Fibroblast of lung (primary cell): Measurements from ENCODE around the gene RFFL. TPM values are rescaled to one million over a fixed set of nuclear protein-coding genes. Genes with fewer than 3 reads are reported as not detected.
A peak's percentile ranks its signal among the peaks of the same experiment; 100 is the strongest.

Experiments
- DNase-seq, 2 donors: peaks; one replicate each; pipeline versions ENCODE4 v3.0.0 to v3.0.0-alpha.2; 2010; ENCODE audit warnings: low read depth in 2 of 2
- H2AFZ ChIP-seq: 2 replicates; pipeline ENCODE4 v1.5.1; 2012; ENCODE audit warnings: low read length, control low read depth, inconsistent platforms
- H3K27ac ChIP-seq: 2 replicates; pipeline ENCODE4 v1.5.1; 2011; ENCODE audit warnings: low read length, control low read depth; ENCODE audit not compliant: insufficient read depth
- H3K27me3 ChIP-seq: 2 replicates; pipeline ENCODE4 v1.5.1; 2011; ENCODE audit warnings: mild to moderate bottlenecking, low read length; ENCODE audit not compliant: control insufficient read depth, insufficient read depth
- H3K36me3 ChIP-seq: 2 replicates; pipeline ENCODE4 v1.5.1; 2011; ENCODE audit warnings: low read length; ENCODE audit not compliant: control insufficient read depth, insufficient read depth
- H3K4me1 ChIP-seq: 2 replicates; pipeline ENCODE4 v1.5.1; 2011; ENCODE audit warnings: low read length; ENCODE audit not compliant: control insufficient read depth, insufficient read depth; ENCODE audit errors: extremely low read depth
- H3K4me2 ChIP-seq: 2 replicates; pipeline ENCODE4 v1.5.1; 2011; ENCODE audit warnings: low read length, control low read depth; ENCODE audit not compliant: insufficient read depth; ENCODE audit errors: extremely low read depth
- H3K4me3 ChIP-seq, 4 experiments: fragments of 200-600 bp in 1 of 4; sonication (generic) in 1 of 4; replicated peaks in 1 of 4; 2 replicates each; pipeline ENCODE4 v1.5.1; 2011 to 2016; ENCODE audit warnings: low read length in 4 of 4, low read depth in 3 of 4, mild to moderate bottlenecking in 3 of 4, control low read depth in 2 of 4, inconsistent platforms in 1 of 4, mixed read lengths in 1 of 4; ENCODE audit not compliant: insufficient read depth in 1 of 4; ENCODE audit errors: control extremely low read depth in 1 of 4
- H3K79me2 ChIP-seq: 2 replicates; pipeline ENCODE4 v1.5.1; 2012; ENCODE audit warnings: mild to moderate bottlenecking, low read length, inconsistent platforms; ENCODE audit not compliant: control insufficient read depth, insufficient read depth
- H3K9ac ChIP-seq: 2 replicates; pipeline ENCODE4 v1.5.1; 2011; ENCODE audit warnings: mild to moderate bottlenecking, low read length, control low read depth; ENCODE audit not compliant: insufficient read depth
- H3K9me3 ChIP-seq: 2 replicates; pipeline ENCODE4 v1.5.1; 2012; ENCODE audit warnings: low read depth, low read length; ENCODE audit not compliant: control insufficient read depth, insufficient read depth
- H4K20me1 ChIP-seq: 2 replicates; pipeline ENCODE4 v1.5.1; 2011; ENCODE audit warnings: low read length; ENCODE audit not compliant: control insufficient read depth, insufficient read depth; ENCODE audit errors: extremely low read depth
- CTCF ChIP-seq, 2 donors: IDR thresholded peaks in 1 of 2; conservative IDR thresholded peaks in 1 of 2; 1 replicate in 1 of 2; 2 replicates in 1 of 2; pipeline ENCODE4 v1.5.1; 2011 to 2012; ENCODE audit warnings: low read length in 2 of 2, control low read depth in 1 of 2, inconsistent platforms in 1 of 2, low read depth in 1 of 2, mild to moderate bottlenecking in 1 of 2
- EZH2 ChIP-seq: IDR thresholded peaks from 2 replicates; pipeline ENCODE4 v1.5.1; 2012; ENCODE audit warnings: low read length, control low read depth, mild to moderate bottlenecking; ENCODE audit errors: missing control alignments
- polyA plus RNA-seq, 2 donors: library from polyadenylated mRNA; depleted of rRNA in 1 of 2; stranded (reverse) in 1 of 2; unstranded in 1 of 2; fragments of >200 nt; gene quantifications; 2 replicates each; pipeline ENCODE4 v1.2.1, GENCODE V29; 2011 to 2012; ENCODE audit warnings: missing spikeins in 1 of 2
- total RNA-seq: library from RNA; depleted of rRNA; stranded (reverse); fragments of >200 nt; gene quantifications from 2 replicates; pipeline ENCODE4 v1.2.1, GENCODE V29; 2014

Gene RFFL
- total and polyA plus RNA-seq, 2 donors (not counting 1 experiment from before 2014, with no cell fraction given): 10.1 to 15.9 TPM

- Histone ChIP-seq H3K27ac (no peak overlapping the region), H3K79me2 (no peaks in the 10 kb centered on the region), H3K9me3 (no peaks in the 10 kb centered on the region), H3K27me3 (no peaks in the 10 kb centered on the region), H3K36me3 (peaks cover 20% of the 10 kb centered on the region), H4K20me1 (no peaks in the 10 kb centered on the region), H2AFZ (no peak overlapping the region), H3K4me1 (peaks cover 13% of the 10 kb centered on the region), H3K4me2 (no peak overlapping the region), H3K9ac (no peak overlapping the region), H3K4me3 (no peak overlapping the region)
- DNase-seq: no peak
- TF ChIP-seq CTCF (conservative IDR thresholded peaks at IDR 0.05 in 1 of 2, IDR thresholded peaks at IDR 0.05 in 1 of 2; ENCODE audit: low read depth in 1 of 2, low read length in 2 of 2) (no peak), EZH2 (no peak)
Observed at GRCh38 chr17:34999456-34999855, 64.1 kb downstream of the RFFL start.

GRCh38 chr17:34998205-34998604 is 65.3 kb downstream of the RFFL start:
- peaks cover 13% of the 10 kb centered on the region for H3K4me1 ChIP-seq
- H4K20me1 ChIP-seq: no peaks in the 10 kb centered on the region
- no peaks in the 10 kb centered on the region for H3K9me3 ChIP-seq
- peaks cover 19% of the 10 kb centered on the region for H3K36me3 ChIP-seq
- DNase-seq: peak; percentile 60 to 73
- TF ChIP-seq CTCF (conservative IDR thresholded peaks at IDR 0.05 in 1 of 2, IDR thresholded peaks at IDR 0.05 in 1 of 2; ENCODE audit: low read depth in 1 of 2, low read length in 2 of 2) (peak; percentile 72 to 85), EZH2 (no peak)
- no peak overlapping the region for H2AFZ ChIP-seq
- H3K79me2 ChIP-seq: no peaks in the 10 kb centered on the region
- no peaks in the 10 kb centered on the region for H3K27me3 ChIP-seq
- no peak overlapping the region for H3K4me2 ChIP-seq
- H3K9ac ChIP-seq: no peak overlapping the region
- H3K4me3 ChIP-seq: no peak overlapping the region
- peak overlapping the region; percentile 63 for H3K27ac ChIP-seq

- no peaks in the 10 kb centered on the region for H3K79me2 ChIP-seq
Observed at GRCh38 chr17:34997355-34997862, 66.1 kb downstream of the RFFL start.

More at GRCh38 chr17:34997355-34997862, 66.1 kb downstream of the RFFL start:
- H2AFZ ChIP-seq: peak overlapping the region; percentile 18
- DNase-seq: peak; percentile 90 to 95
- peak overlapping the region; percentile 63 for H3K27ac ChIP-seq
- no peak for TF ChIP-seq CTCF (conservative IDR thresholded peaks at IDR 0.05 in 1 of 2, IDR thresholded peaks at IDR 0.05 in 1 of 2; ENCODE audit: low read depth in 1 of 2, low read length in 2 of 2)
- no peak for TF ChIP-seq EZH2
- H3K9ac ChIP-seq: no peak overlapping the region
- peaks cover 19% of the 10 kb centered on the region for H3K36me3 ChIP-seq
- H3K4me1 ChIP-seq: peaks cover 13% of the 10 kb centered on the region
- no peaks in the 10 kb centered on the region for H3K27me3 ChIP-seq
- H3K9me3 ChIP-seq: no peaks in the 10 kb centered on the region
- peak overlapping the region; percentile 42 for H3K4me2 ChIP-seq
- H4K20me1 ChIP-seq: no peaks in the 10 kb centered on the region
- no peak overlapping the region for H3K4me3 ChIP-seq
